ENCODE data around the gene DHRS3. TPM values are rescaled to one million over a fixed set of nuclear protein-coding genes. Genes with fewer than 3 reads are reported as not detected.
A peak's percentile ranks its signal among the peaks of the same experiment; 100 is the strongest.

DHRS3 gene
- polyA plus RNA-seq, 3 donors: 83.1 to 93.6 (median 83.7) TPM

DNA sequence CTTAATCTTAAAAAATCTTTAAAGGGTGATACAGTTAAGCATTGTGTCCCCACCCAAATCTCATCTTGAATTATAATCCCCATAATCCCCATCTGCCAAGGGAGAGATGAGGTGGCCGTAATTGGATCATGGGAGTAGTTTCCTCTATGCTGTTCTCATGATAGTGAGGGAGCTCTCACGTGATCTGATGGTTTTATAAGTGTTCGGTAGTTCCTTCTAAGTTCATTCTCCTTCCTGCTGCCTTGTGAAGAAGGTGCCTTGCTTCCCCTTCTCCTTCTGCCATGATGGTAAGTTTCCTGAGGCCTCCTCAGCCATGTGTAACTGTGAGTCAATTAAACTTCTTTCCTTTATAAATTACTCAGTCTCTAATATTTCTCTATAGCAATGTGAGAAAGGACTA lies 10.7 kb downstream of the DHRS3 start:
- no peak for DNase-seq (ENCODE audit: extremely low read depth in 1 of 11, low read depth in 9 of 11, low spot score in 4 of 11)

DNA sequence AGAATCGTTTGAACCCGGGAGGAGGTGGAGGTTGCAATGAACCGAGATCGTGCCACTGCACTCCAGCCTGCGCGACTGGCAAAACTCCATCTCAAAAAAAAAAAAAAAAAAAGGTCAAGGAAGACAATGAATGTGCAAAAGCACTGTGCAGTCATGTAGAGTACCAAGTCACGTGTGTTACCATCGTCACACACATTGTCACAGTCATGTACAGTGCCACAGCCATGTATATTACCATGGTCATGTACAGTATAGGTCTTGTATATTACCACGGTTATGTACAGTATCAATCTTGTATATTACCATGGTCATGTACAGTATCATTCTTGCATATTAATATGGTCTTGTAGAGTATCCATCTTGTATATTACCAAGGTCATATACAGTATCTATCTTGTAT lies 13.0 kb downstream of the DHRS3 start:
- no peak for DNase-seq (ENCODE audit: extremely low read depth in 1 of 11, low read depth in 9 of 11, low spot score in 4 of 11)

DNA sequence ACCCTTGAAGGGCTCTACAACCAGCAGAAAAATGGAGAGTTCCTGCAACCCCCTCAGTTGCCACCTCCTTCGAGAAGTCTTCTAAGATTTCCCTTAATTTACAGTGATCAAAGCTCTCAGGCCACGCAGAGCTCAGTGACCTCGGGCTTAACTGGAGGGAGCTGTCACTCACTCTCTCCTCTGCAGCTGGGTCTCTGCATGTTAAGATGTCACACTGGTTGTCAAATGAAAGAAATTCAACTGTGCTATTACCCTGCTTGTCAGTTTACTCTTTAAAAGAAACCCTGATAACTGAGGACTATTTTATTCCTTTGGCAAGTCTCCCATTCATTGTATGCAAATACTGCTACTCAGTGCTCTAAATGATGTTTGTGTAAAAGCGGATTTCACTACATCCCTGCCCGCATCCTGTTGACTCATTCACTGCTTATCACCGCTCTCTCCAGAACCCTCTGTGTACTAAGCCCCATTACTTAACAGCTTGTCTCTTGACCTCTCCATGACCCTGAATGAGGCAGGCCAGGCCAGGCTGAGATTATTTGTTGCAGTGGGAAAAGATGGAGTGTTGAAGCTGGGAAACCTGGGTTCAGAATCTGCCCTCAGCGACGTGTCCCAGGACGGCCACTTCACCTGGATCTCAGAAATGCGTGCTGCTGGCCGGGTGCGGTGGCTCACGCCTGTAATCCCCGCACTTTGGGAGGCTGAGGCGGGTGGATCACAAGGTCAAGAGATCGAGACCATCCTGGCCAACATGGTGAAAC lies 13.7 kb downstream of the DHRS3 start:
- no peak for DNase-seq (ENCODE audit: extremely low read depth in 1 of 11, low read depth in 9 of 11, low spot score in 4 of 11)

DNA sequence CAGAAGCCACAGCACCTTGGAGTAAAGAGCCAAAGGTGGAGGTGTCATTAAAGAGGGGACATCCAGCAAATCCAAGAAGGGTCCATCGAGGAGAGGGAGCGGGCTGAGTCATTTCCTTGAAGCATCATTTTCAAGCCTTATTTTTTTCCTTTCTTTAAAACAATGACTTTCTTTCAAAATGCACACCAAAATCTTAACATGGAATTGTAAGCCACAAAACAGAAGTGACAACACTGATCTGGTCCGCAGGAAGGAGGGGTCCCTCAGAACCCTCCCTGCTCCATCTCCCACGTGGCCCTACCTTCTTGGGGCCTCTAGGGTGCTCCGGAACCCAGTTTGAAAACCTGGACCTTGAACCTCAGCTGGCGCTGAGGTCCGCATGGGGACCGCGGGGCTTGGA lies 14.8 kb downstream of the DHRS3 start:
- no peak for DNase-seq (ENCODE audit: extremely low read depth in 1 of 11, low read depth in 9 of 11, low spot score in 4 of 11)

DNA sequence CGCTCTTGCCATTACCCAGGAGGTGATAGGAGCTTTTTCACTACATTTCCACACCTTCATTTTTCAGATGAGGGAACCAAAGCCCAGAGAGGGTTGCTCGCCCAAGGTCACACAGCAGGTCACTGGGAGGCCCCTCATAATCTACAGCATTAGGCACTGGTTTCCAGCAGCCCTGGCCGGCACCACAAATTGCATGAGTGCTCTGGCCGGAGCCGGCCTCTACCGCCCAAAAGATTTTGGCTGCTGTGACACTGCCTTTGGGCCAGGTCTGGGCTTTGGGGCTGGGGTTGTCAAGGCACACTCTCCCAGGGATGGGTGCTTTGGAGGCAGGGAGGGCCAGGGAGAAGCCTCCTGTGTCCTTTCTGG lies 15.4 kb downstream of the DHRS3 start:
- no peak for DNase-seq (ENCODE audit: extremely low read depth in 1 of 11, low read depth in 9 of 11, low spot score in 4 of 11)

- DNase-seq (ENCODE audit: extremely low read depth in 1 of 11, low read depth in 9 of 11, low spot score in 4 of 11): no peak
Observed at GRCh38 chr1:12601700-12602658, 16.0 kb downstream of the DHRS3 start.

GRCh38 chr1:12600880-12601633 lies 17.0 kb downstream of the DHRS3 start:
- DNase-seq (ENCODE audit: extremely low read depth in 1 of 11, low read depth in 9 of 11, low spot score in 4 of 11): no peak

DNA sequence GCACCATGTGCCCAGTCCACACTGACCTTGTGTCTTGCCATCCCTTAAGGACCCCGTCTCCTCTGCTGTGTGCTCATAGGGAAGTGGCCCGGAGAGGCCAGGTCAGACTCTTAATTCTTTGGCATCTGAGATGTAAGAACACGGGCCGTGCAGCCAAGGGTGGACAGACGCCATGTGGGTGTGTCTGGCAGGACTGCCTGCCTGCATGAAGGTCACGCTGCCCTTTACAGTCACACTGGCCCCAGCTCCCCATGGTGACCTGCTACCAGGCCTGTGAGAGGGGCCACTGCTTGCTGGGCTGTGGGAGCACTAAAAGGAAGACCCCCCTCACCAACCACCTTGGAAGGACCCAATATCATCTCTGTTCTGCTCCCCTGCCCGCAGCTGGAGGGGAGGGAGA lies 17.7 kb downstream of the DHRS3 start:
- no peak for DNase-seq (ENCODE audit: extremely low read depth in 1 of 11, low read depth in 9 of 11, low spot score in 4 of 11)

GRCh38 chr1:12599657-12600056 lies 18.4 kb downstream of the DHRS3 start:
- no peak for DNase-seq (ENCODE audit: extremely low read depth in 1 of 11, low read depth in 9 of 11, low spot score in 4 of 11)

DNA sequence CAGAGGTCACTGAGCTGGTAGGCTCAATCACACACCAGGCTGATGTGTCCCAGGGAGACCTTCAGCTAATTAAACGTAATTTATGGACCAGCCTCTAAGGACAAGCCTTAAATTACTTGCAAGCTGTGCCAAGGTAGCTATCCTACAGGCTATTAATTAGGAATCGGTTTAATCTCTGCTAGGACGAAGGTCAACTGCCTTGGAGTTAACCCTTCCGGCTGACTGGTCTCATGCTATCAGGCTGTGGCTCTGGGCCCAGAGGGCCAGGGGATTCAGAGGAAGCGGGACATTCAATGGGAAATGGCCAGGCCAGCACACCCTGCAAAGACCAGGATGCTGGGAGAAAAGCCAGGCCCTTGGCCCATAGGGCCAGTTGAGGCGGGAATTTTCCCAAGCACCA lies 19.0 kb downstream of the DHRS3 start:
- DNase-seq (ENCODE audit: extremely low read depth in 1 of 11, low read depth in 9 of 11, low spot score in 4 of 11): peak in 3 of 11 donors; percentile 36 to 62 (median 54)

DNA sequence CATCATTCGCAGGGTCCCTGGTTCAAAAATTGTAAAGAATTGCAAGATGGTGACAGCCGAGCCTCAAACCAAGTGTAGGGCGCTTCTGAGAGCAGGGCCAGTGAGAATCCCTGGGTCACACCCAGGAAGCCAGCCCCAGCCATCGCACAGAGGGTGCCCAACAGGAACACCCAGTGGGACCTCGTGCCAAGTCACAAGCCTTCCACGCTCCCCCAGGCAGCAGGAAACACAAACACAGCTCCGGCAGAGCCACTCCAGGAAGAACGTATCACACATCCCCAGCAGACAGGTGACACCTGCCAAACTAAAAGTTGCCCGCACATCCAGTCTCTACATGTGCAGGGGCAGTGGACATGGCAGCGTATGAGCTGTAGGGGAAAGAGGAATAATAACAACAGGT lies 20.2 kb downstream of the DHRS3 start:
- DNase-seq (ENCODE audit: extremely low read depth in 1 of 11, low read depth in 9 of 11, low spot score in 4 of 11): no peak

DNA sequence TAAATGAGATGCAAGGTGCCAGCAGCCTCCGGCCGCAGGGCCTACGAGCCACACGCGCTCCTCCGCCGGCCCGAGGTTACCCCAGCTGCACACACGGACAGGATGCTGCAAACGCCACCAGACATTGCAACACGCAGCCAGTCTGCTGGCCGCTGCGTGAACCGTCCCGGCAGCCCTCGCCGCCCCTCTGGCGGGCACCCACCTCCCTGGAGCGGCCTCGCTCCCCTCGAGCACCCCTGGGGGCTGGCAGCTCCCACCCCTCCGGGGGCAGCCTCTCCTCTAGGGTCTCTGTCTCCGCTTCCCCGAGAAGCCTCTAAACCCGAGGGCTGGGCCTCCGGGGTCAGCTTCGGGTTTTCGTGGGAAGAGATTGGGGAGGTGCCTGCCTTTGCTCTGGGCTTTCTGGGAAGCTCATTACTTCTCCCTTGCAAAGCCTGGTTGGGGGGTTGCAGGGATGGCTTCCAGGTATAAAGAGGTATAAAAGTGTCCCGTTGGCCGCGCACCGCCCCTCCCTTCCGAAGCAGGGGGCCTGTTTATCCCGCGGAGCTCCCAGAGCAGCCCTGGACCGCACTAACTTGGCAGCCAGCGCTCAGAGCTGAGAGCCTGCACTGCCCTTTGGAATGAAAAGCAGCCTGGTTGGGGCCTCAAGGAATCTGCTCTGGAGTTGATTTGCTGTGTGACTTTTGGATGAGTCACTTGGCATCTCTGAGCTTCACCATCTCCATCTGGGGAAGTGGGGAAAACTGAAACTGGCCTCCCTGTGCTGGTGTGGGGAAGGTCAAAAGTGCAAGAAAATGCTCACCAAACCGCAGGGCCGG lies 21.8 kb downstream of the DHRS3 start:
- DNase-seq (ENCODE audit: extremely low read depth in 1 of 11, low read depth in 9 of 11, low spot score in 4 of 11): peak in 5 of 11 donors; percentile 57 to 80 (median 70)

DNA sequence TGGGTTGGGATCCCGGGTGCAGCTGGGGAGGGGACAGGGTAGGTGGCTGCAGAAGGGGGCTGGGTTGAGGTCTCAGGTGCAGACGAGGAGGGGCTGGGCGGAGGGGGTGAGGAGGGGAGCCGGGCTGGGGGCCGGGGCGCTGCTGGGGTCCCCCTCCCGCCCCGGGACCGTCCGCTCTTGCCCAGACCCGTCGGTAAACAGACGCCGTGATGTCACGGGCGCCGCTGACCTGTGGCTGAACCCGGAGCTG lies 22.3 kb downstream of the DHRS3 start:
- no peak for DNase-seq (ENCODE audit: extremely low read depth in 1 of 11, low read depth in 9 of 11, low spot score in 4 of 11)

- DNase-seq (ENCODE audit: extremely low read depth in 1 of 11, low read depth in 9 of 11, low spot score in 4 of 11): peak in 7 of 11 donors; percentile 73 to 81 (median 75)
Observed at GRCh38 chr1:12594966-12595756, 22.8 kb downstream of the DHRS3 start.

GRCh38 chr1:12594490-12594889 lies 23.5 kb downstream of the DHRS3 start:
- no peak for DNase-seq (ENCODE audit: extremely low read depth in 1 of 11, low read depth in 9 of 11, low spot score in 4 of 11)

DNA sequence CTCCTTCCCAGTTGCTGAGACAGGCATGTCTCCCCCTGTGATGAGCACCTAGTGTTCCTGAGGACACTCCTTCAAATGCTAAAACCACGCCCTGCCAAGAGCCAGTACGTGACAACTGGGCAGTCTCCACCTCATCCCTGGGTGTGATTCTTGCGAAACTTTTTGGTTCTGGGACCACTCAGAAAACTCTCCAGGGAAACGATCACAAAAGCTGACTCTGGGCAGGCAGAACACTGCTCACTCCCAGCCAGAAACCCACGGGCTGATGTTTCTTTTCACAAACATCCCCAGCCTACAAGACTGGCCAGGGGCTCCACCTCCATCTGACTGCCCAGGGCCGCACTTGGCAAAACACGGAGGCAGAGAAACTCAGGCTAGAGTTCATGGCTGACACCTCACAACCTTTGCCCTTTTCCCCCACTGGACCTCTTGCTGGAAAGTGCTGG lies 24.4 kb downstream of the DHRS3 start:
- no peak for DNase-seq (ENCODE audit: extremely low read depth in 1 of 11, low read depth in 9 of 11, low spot score in 4 of 11)

DNA sequence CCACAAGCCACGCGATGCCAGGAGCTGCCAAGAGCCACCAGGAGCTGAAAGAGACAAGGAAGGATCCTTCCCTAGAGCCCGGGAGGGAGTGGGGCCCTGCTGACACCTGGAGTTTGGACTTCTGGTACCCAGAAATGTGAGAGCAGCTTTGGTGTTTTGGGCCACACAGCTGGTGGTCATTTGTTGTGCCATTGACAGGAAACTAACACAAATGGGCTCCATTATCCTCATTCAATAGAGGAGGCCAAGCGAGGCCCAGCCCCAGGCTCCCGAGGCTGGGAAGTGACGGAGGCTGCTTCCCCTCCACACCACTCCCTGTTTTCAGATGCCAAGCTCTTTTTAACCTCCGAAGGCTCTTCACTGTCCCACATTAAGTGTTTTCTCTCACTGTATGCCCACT lies 25.5 kb downstream of the DHRS3 start:
- DNase-seq (ENCODE audit: extremely low read depth in 1 of 11, low read depth in 9 of 11, low spot score in 4 of 11): no peak

DNA sequence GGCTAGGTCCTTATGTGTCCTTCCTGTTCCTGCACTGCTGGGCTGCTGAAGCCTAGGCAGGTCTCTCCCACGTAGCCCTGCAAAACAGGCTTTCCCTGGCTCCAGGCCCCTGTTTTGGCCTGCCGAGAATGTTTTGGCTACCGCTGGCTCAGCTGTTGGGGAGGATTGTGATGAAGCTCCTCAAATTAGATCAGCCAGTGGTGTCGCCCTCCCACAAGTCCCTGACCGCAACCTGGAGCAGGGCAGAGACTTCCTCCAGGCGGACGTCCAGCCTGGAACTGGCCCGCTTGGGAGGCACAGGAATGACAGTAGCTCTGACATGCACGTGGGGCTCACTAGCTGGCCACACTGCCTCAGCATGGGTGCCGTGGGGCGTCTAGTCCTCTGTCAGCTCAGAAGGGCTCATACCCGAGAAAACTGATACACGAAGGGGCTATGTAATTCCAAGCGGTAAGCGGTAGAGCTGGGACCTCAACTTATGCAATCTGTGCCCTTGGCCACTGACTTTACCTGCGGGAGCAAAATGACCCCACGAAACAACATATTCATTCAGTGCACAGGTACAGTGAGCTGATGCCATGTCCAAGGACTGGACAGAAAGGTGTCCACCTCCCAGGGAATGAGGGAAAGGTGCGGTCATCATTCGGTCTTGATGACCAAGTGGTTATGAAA lies 26.6 kb downstream of the DHRS3 start:
- DNase-seq (ENCODE audit: extremely low read depth in 1 of 11, low read depth in 9 of 11, low spot score in 4 of 11): no peak

Data from renal cortex interstitium (tissue), 11 donors.